Measurements from ENCODE around the gene XPC.

The XPC gene

DNA sequence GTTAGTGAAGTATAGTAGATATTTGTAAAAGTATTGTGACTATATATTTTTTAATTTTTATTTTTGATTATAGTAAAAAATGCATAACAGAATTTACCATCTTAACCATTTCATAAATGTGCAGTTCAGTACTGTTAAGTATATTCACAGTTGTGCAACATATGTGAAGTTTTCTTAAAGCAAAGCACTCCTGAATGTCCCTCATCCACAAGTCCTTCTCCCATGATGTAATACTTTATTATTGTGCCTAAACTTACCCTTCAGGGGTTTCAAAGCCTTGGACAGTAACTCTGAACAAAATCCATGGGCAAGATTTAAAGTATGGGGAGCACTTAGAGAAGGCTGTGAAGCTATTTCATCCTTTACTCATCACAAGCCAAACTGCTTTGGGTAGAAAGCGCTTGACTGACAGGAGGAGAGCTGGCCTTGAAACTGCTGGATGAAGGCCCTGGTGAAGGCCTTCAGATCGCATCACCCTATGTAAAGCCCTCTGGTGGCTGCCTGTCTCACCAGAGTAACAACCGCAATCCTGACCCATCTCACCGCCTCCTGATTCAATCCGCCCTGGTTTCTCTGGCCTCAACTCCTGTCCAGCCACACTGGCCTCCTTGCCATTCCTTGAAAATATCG is 28.3 kb upstream of the XPC start:
- no peak for DNase-seq

DNA sequence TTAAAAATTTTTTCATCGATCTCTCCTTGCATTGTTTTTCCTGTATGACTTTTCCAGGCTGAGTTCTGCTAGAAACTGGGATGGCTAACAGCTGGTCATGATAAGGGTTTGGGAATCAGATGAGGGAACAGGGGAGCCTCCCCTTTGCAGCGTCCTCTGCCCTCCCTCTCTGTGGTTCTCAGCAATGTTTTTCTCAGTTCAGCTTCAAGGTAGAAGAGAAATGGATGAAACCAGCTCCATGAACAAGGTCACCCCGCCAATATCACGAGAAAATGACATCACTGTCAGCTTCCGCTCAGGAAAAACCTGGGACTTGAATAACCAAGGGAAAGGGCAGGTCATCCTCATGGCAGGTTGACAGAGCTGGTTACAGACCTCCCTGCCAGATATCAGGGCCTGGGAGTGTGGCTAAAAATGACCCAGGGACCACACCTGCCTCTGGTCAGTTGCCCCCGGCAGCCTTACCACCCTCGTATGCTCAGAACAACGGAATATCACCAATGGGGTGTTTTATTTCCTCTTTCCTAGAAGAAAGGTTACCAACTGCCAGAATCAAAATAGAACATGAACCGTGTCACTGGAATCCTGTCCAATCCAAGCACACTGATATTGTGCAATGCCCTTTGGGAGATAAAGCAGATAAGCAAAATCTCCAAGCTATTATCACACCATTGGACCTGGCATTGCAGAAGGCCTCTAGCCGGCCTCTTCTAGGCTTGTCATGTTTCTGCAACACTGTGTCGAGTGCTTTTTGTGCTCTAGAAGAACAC is 26.3 kb upstream of the XPC start:
- DNase-seq: no peak

DNA sequence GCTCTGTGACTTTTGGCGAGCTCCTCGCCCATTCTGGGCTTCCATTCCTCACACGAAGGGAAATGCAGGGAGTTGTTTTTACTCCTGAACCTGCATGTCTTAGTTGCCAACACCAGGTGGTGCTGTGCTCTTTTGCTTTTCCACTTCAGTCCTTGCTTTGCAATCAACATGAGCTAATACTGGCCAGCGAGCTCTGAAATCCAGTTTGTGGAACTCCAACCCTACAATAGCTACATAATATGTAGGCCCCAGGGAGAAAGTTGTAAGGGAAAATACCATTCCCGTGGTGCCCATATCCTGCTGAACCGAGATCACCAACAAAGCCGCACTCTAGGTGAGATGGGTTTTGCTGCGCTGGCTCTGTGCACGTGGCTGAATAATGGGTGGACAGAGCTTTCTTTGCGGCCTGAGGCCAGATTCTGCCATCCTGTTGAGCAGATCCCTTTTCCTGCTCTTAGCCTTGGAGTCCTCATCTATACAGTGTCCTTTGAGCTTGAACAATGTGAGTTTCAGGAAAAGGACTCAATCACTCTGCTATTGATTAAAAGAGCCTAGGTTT is 25.2 kb upstream of the XPC start:
- no peak for DNase-seq

DNA sequence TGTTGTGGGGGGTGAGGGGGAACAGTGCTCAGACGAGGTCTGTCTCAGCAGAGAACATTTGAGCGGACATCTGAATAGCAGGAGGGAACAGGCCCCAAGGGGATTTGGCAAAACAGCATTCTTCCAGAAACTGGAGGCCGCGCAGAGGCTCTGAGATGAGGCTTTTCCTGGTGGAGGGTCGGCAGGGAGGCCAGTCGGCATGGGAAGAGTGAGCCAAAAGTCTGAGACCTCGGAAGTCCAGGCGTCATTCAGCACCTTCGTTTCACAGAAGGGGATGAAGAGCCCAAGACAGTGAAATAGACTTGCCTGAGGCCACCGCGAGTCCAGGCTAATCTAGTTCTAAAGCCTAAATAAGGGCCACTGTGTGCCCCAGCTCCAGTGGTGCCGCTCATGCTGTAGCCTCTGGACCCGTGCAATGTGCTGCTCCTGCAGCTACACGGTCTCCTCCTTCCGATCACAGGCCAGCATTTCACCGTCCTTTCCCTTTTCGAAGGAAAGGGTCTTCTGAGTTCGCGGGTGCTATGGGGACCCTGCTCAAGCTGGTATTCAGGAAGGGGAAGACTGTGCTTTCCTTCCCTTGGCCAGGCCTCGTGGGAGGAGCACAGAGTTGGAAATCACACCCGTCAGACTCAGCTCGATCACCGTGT is 24.6 kb upstream of the XPC start:
- no peak for DNase-seq

DNA sequence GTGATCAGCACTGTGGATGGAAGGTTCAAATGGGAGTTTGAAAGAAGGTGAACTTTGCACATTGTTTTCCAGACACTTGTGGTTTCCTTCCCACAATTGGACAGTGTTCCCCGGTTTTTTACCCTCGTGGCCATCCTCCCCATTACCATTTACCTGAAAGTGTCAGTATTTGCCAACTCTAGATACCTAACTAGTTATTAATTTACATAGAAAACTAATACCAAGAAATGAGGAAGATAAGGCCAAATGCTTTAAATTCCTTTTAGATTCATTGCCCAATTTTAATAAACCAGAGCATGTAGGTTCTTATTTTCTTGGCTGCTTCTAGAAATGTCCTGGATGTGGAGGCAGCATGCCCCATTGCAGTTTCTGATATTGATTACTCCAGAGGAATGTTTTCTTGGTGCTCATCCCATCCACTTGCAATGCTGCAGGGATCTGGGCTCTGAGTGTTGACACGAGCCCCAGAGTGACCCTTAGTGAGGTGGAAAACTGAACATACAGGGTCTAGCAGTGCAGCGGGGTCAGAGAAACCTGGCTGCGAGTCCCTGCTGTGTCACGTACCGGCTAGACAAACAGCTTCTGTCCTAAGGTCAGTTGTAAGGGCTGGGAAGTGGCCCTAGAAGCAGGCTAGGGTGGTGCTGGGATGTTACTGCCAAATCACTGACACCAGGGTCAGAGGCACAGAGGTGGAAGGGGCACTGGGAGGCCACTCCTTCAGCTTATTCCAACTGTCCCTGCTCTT is 23.7 kb upstream of the XPC start:
- DNase-seq: no peak

DNA sequence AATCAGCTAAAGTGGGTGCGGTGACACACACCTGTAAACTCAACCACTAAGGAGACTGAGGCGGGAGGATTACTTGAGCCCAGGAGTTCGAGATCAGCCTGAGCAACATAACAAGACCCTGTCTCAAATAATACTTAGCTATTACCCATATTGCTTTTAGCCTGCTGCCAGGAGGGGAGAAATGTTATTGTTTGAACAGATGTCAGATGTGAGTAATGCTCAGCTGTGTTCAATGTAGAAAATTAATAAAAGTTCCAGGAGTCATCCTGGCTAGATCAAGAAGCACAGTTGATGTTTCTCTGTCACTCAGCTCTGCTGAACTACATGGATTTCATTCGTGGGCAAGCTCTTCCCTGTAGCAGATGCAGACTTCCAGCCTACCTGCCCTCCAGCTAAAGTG is 22.4 kb upstream of the XPC start:
- DNase-seq: no peak

DNA sequence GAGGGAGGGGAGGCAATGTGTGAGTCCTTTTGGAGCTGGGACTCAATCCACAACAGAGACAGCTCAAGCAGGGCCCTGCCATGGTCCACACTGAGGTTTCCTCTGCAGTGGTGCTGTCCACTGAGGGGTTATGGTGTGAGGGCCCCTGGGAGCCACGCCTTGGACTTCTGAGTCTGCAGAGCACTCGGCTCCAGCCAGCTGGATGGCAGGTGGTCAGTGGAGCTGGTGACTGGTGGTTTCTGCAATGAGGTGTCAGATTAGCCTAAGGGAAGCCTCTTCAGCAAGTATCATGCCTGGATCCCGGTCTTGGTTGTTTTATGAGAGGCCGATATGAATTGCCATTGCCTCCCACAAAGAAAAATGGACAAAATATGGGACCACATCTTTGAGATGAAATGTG is 21.9 kb upstream of the XPC start:
- no peak for DNase-seq

DNA sequence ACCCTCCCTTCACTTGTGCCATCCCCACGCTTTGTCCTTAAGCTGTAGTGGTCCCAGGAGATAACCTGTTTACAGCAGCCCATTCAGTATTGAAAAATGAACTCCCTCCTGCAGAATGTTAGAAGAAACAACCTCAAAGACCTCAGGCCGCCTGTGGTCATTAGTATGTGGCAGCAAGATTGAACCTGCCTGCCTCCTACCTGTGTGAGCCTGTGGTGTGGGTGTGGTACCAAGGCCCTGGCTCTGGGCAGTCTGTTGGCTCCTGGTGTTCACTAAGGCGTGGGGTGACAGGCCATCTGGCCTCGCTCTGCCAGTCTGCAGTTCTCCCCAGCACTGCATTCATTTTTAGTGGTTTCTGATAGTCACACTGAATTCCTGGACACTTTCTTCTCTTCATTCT is 21.2 kb upstream of the XPC start:
- DNase-seq: no peak

DNA sequence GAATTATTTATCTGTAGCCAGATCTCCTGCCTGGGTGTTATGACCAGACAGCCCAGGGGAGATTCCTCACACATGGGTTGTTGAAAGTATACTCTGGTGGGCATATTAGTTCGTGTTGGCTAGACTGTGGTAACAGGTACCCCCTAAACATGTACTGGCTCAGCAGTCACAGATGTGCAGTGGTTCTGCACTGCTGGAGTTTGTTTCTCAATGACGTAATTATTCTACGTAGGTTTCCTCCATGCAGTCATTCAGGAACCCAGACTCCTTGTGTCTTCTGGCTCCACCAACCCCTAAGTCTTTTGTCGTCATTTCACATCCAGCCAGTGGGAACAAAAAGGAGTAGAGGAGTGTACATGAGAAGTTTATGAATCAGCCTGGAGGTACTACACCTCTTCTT is 16.5 kb upstream of the XPC start:
- no peak for DNase-seq

DNA sequence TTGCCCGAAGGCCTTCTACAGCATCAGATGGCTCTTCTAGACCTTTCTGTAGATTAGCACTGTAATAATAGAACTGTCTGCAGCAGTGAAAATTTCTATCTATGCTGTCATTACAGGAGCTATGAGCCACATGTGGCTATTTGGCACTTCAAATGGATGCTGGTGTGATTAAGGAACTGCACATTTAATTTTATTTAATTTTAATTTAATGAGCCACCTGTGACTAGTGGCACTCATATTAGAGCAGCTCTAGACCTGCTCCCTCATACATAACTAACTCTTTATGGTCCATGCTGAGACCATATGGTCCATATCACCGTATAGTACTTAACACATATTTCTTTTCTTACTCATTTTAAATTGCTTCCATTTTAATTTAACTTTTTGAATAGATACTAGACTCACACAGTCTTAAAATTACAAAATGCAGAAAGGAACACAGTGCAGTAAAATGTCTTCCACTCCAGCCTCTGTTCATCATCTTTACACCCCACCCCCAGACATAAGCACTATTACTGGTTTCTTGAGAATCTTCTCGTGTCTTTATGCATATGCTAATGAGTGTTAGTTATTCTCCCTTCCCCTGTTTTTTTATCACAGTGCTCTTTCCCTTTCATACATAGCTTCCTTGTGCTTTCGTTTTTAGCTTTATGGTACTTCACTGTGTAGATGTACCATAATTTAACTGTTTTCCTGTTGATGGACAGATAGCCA is 9.8 kb upstream of the XPC start:
- DNase-seq: no peak

DNA sequence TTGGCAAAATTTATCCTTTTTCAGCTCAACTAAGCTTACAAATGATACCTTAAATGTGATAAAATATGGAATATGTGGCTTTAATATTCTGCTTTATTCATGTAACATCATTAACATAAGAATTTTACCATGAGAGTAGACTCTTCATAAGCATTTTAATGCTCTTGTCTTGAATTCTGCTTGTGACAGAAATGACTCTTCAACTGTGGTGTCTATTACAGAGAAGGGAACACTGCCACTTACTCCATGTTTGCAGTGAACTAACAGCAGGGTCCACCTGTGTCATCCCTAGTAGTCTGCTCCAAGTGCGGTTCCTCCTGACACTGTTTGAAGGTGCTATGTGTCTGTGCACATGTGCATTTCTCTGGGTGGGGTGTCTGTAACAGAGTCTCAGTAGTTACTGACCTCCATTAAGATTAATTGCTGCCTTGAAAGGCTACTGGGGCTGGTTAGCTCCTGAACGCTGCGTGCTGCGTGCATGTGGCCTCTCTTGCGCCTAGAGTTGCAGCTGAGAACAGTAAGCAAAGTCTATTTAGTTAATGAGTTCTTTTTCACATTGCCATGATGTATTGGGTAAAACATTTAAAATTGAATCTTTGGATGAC is 8.6 kb upstream of the XPC start:
- no peak for DNase-seq

DNA sequence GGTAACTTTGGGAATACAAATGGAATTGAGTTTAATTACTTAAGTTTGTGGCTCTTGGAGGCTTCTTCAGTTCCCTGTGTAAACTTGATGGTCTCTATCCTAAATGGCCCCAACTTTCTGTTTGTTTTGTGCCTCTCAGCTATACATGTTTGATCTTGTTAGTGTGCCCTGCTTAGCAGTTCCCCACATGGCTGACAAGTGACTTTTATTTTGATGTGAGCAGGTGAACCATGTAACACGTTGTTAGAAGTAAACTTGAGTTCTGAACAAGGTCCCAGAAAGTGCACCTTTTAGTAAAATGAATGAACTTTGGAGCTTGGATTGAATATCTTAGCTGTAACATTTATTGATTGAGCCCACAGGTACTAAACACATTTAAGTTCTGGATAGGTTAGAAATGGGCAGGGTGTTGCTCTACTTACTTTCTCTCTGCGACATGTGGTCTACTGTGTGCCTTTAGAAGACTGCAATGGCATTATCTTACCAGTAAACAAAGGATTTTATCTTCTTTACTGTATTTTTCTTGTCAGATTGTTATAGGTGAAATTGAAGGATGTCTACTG is 4.7 kb upstream of the XPC start:
- DNase-seq: no peak

DNA sequence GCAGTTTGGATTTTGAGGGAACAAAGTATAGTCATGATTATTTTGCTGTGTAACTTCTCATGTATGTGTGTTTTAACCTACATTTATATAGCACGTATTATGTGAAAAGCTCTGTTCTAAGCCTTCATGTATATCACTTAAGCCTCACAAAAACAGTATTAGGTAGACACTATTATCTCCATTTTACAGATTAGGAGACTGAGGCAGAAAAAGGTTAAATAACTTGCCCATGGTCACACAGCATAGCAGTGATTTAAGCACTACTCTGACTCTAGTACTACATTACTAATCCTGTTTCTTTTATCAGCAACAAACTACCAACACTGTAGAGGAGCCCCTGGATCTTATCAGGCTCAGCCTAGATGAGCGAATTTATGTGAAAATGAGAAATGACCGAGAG is 2.9 kb upstream of the XPC start:
- no peak for DNase-seq

DNA sequence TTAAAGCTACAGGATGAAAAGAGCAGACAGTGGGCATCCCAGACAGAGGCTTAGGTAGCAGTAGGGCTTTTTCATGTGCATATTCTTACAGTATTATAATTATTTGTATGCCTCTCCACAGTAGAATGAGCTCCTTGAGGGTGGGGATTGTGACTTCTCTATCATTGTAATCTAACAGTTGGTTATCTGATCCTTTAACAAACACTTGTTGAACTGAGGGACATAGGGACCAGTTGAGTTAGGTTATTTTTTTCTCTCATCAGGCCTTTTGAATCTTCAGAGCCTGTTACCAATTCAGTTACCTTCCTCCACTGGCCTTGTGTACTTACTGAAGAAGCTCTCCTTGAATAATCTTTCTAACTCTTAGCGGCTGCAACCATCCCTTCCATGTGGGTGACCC is 1.4 kb upstream of the XPC start:
- DNase-seq: no peak

DNA sequence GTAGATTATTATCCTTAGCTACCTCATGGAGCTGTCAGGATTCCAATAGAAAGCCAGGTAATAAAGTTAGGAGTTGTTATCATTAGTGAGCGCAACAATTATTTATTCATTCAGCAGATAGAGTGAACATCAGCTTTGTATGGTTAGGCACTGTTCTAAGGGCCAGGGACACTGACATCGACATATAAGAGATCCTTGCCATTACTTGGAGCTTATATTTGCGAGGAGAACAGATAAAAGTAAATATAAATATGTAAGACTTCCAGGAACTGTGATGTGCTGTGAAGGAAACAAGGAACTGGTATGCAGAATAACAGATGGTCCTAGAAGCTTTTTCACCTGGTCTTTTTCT is 689 bp upstream of the XPC start:
- DNase-seq: no peak

DNA sequence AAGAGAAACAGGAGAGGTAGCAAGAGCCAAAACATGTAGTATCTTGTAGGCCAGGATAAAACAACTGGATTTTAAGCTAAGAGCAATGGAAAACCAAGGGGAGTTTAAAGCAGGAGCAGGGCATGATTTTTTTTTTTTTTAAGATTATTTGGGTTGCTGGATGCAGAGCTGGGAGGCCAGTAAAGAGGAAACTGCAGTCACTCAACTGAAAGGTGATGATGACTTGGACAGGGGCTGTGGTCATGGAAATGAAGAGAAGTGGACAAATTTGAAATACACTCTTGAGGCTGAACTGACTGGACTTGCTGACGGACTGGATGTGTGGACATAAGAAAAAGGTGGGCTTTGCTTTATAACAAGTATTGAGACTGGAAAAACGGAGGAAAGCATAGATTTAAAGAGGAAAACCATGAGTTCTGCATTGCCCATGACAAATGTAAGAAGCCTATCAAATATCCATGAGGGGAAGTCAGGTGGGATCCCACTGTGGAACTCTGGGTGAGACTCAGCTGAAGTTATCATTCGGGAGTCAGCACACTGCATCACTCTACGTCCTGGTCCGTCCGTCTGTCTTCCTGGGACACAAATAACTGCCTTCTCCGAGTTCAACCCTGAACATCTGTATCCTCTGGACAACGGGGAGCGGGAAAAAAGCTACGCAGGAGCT is 688 bp downstream of the XPC start:
- no peak for DNase-seq

DNA sequence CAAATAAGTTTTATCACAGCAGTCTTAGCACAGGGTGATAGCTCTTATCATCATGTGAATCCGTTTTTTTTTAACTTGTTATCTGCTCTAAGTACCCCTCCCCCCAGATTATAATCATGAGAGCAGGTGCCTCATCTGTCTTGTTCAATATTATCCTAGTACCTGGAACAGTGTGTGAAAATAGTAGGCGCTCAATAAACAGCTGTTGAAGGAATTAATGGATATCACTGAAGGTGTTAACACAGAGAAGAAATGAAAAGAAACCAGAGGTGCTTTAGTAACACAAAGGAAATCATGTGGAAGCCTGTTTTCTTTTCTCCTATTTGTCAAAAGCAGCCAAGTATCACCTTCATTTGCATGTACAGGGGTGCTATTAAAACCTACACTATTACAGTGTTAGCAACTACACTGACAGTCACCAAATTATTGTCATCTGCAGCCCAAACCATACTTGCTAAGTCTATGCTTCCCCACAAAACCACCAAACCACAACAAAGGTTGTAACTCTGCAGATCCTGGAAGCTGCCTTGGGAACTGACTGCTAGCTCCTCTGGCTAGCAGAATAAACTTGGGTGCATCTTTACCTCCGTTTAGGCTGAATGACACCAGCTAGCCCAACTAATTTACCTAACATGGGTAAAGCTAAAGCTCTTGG is 2.9 kb downstream of the XPC start:
- no peak for DNase-seq

DNA sequence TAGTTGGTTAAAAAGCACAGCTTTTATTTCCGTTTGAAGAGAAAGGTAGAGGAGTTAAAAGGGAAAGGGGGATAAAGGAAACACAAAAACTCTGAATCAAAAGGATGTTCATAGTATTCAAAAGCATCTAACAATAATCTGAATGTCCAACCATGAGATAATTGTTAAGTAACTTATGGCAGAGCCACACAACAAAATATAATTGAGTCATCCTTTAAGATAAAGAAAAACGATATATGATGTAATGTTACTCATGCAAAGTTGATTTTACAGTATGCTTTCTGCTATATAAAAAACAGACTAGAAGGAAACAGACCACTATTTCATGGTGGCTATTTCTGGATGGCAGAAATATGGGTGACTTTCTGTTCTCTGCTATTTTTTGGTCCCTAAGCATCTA is 3.9 kb downstream of the XPC start:
- DNase-seq: no peak

DNA sequence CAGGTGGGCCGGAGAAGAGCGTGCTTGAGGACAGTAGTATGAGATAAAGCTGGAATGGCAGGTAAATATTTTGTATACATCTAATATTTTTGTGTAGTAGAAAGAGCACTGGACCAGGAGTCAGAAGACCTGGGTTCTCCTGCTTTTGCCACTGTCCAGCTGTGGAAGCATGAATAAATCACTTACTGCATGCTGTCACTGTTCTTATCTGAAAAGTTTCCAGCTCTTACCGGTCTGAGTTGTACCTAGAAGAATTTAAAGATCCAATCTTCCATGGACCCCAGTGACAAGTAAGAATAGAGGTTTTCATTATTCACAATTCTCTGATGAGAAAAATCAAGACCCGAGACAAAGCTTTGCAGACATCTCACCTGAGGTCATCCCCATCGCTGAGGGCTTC is 5.9 kb downstream of the XPC start:
- DNase-seq: no peak

DNA sequence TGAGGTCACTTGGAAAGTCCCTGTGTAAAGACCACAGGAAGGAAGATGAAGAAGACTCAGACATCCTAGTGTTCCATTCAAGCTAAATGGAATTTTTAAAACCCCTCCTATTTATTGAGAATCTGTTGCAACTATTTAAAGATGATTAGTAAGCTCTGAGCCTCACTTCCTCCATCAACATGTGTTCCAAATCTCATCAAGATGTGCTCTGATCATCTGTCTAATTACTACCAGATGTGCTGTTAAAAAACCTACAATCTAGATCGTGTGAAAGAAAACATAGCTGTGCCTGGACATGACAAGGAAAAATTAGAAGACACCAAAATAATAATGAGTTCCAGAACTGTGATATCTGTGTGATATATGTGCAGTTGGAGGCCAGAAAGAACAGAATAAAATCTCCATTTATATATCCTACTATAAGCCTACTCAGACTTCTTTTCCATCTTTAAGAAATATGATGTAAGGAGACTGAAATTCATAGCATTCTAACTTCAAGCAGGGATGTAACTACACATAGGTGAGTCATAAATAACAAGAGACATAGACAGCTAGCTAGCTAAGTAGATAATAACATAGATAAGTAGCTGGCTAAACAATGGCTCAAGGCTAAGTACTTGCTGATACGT is 7.8 kb downstream of the XPC start:
- no peak for DNase-seq

DNA sequence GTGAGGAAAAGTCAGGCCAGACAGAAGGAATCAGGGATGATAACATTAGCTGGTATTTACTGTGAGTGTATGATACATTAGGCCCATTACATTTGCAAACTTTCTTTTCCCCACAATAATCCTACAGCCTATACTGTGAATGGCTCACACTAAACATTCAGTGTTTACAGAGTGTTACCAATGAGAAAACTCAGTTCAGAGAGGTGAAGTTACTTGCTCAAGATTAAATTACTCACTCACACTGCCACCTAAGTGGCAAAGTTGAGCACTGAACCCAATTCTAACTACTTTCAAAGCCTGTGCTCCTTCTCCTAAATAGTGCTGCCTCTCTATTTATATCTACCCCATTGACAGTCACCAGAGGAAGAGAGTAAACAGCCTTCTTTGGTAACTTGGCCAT is 8.5 kb downstream of the XPC start:
- DNase-seq: no peak

Measured in DMS79 (cell line).